ENCODE measurements around the gene CASK.

DNA sequence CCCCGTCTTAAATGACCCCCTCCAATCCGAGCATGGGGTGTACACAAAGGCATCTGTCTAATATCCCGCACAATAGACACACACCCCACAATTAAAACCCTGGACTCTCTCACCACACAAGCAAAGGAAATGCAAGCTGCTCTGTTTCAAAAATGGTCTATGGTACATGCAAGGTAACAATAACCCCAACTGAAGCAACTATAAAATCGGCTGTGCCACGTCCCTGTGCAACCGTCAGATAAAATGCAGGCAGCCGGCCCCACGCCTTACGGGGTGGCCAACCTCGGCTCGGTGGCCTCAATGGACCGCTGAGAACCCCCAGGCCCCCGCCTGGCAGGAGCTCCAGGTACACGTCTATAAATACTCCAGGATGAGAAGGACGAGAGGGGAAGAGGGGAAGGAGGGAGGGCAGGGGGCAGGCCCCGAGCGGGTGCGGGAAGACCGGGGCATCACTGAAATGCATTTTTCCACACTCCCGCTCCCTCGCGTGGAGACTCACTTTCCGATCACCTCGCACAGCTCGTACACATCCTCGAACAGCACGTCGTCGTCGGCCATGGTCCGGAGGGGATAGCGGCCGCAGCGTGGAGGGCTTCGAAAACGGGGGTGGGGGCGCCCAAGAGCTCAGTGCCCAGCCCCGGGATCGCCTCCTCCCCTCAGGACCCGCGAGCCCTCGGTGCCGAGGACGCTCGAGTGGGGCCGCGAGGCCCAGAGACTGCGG, 763 bp downstream of the CASK start:
- TF ChIP-seq, protein P1, sequence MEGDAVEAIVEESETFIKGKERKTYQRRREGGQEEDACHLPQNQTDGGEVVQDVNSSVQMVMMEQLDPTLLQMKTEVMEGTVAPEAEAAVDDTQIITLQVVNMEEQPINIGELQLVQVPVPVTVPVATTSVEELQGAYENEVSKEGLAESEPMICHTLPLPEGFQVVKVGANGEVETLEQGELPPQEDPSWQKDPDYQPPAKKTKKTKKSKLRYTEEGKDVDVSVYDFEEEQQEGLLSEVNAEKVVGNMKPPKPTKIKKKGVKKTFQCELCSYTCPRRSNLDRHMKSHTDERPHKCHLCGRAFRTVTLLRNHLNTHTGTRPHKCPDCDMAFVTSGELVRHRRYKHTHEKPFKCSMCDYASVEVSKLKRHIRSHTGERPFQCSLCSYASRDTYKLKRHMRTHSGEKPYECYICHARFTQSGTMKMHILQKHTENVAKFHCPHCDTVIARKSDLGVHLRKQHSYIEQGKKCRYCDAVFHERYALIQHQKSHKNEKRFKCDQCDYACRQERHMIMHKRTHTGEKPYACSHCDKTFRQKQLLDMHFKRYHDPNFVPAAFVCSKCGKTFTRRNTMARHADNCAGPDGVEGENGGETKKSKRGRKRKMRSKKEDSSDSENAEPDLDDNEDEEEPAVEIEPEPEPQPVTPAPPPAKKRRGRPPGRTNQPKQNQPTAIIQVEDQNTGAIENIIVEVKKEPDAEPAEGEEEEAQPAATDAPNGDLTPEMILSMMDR (conservative IDR thresholded peaks at IDR 0.05; ENCODE audit: low read depth, low read length), result no peak
- TF ChIP-seq EZH2 (IDR thresholded peaks at IDR 0.05; ENCODE audit: borderline replicate concordance, low read depth, low read length, poor library complexity, severe bottlenecking), result no peak

All from A673 (cell line).